GM06990 (cell line): Measurements from ENCODE around the gene ROCK2.

Source experiments
- DNase-seq: peaks from one replicate; pipeline ENCODE4 v3.0.0-alpha.2; 2011; ENCODE audit not compliant: insufficient read length; ENCODE audit errors: extremely low read depth
- H3K27me3 ChIP-seq: replicated peaks from 2 replicates; pipeline ENCODE4 v1.6.0; 2011; ENCODE audit warnings: low read length; ENCODE audit not compliant: control insufficient read depth, insufficient read depth
- H3K36me3 ChIP-seq: 2 replicates; pipeline ENCODE4 v1.5.1; 2011; ENCODE audit warnings: low read length; ENCODE audit not compliant: control insufficient read depth, insufficient read depth
- H3K4me3 ChIP-seq: replicated peaks from 2 replicates; pipeline ENCODE4 v1.5.1; 2011; ENCODE audit warnings: low read depth, mild to moderate bottlenecking, control low read depth, low read length
- TF ChIP-seq, protein P1 (sequence below): IDR thresholded peaks from 2 replicates; pipeline ENCODE4 v1.5.1; 2011; ENCODE audit warnings: low read length, control low read depth, mild to moderate bottlenecking, inconsistent platforms; ENCODE audit not compliant: insufficient read depth, poor library complexity, severe bottlenecking

The ROCK2 gene

DNA sequence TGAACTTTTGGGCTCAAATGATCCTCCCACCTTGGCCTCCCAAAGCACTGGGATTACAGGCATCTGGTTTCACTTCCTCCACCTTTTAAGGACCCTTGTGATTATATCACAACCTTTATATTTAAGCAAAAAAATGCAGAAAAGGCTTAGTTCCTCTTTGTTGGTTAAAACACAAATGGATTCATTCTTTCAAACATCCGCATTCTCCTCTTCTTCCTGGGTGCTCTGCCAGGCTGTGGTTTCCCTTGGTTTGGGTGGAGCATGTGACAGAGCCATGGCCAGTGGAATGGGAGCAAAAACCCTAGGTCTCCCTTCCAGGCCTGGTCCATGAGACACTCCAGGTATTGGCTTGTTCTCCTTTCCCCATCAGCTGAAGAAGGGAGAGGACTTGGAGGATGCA, 199.1 kb downstream of the ROCK2 start:
- H3K4me3 ChIP-seq = no peak overlapping the region
- no peaks in the 10 kb centered on the region; the same call in 1 of the 2 replicates for H3K27me3 ChIP-seq
- TF ChIP-seq, protein P1, sequence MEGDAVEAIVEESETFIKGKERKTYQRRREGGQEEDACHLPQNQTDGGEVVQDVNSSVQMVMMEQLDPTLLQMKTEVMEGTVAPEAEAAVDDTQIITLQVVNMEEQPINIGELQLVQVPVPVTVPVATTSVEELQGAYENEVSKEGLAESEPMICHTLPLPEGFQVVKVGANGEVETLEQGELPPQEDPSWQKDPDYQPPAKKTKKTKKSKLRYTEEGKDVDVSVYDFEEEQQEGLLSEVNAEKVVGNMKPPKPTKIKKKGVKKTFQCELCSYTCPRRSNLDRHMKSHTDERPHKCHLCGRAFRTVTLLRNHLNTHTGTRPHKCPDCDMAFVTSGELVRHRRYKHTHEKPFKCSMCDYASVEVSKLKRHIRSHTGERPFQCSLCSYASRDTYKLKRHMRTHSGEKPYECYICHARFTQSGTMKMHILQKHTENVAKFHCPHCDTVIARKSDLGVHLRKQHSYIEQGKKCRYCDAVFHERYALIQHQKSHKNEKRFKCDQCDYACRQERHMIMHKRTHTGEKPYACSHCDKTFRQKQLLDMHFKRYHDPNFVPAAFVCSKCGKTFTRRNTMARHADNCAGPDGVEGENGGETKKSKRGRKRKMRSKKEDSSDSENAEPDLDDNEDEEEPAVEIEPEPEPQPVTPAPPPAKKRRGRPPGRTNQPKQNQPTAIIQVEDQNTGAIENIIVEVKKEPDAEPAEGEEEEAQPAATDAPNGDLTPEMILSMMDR = no peak
- no peaks in the 10 kb centered on the region for H3K36me3 ChIP-seq
- DNase-seq = no peak

DNA sequence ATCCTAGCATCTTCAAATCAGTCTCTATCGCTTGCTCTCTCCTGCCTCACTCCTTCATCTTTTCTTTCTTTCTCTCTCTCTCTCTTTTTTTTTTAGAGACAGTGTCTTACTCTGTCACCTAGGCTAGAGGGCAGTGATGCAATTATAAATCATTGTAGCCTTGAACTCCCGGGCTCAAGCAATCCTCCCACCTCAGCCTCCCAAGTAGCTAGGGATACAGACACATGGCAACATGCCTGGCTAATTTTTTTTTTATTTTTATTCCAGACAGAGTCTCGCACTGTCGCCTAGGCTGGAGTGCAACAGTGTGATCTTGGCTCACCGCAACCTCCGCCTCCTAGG, 199.7 kb downstream of the ROCK2 start:
- Histone ChIP-seq H3K36me3 (no peaks in the 10 kb centered on the region), H3K27me3 (no peaks in the 10 kb centered on the region; the same call in 1 of the 2 replicates), H3K4me3 (no peak overlapping the region)
- no peak for DNase-seq
- TF ChIP-seq, protein P1 = no peak

DNA sequence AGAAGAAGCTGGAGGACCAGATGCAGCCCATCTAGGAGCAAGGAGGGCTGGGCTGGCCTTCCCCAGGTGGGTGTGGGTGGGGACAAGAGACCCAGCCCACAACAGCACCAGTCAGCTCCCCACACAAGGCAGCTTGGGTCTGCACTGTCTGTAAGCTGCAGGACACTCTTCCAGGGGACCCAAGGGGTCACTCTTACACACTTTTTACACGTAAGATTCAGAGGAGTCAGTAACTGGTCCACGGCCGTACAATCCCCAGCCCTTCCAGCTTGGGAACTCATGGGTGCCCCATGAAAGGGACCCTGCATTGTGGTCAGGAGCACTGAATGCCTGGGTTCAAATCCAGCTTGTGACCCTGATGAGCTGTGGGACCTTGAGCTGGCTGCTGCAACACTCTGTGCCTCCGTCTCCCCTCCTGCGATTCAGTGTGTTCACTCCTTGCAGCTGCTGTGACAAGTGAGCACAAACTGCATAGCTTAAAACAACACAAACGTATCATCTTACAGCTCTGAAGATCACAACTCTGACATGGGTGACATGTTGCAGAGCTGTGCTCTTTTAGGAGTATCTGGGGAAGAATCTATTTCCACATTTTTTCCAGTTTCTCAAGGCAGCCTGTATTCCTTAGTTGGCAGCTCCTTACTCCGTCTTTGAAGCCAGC, 200.2 kb downstream of the ROCK2 start:
- Histone ChIP-seq H3K36me3 (no peaks in the 10 kb centered on the region), H3K4me3 (no peak overlapping the region), H3K27me3 (no peaks in the 10 kb centered on the region; the same call in 1 of the 2 replicates)
- DNase-seq = no peak
- TF ChIP-seq, protein P1 = no peak

DNA sequence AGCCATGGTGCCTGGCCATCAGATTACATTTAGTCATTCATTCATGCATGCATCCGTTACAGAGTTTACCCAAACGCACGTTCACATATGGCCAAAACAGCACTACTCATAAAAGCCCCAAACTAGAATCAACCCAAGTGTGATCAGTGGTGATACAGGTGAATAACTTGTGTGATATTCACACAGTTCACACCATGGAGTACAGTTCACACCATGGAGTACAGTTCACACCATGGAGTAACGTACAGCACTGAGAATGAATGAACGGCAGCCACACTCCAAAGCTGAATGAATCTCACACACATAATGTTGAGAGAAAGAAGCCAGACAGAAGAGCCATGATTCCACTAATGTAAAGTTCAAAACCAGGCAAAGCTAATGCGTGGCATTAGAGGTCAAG, 201.4 kb downstream of the ROCK2 start:
- H3K27me3 ChIP-seq = no peaks in the 10 kb centered on the region; the same call in 1 of the 2 replicates
- H3K36me3 ChIP-seq = no peaks in the 10 kb centered on the region
- no peak overlapping the region for H3K4me3 ChIP-seq
- no peak for DNase-seq
- TF ChIP-seq, protein P1 = no peak

DNA sequence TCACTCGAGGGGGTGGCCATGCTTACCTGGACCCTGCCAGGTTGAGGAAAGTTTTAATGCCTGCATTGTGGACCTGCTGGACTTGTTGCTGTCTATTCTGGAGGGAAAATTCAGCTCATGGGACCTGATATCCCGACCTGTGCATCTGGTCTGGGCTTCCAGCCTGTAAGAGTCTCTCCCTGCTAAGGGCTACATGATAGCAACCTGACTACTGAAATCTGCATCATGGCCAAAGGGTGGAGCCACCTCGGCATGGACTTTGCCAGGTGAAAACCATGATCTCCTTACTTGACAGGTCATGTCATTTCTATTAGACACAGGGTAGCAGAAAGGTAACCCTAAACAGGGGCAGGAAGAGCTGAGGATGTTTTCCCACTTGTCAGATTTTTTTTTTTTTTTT, 202.1 kb downstream of the ROCK2 start:
- H3K27me3 ChIP-seq = no peaks in the 10 kb centered on the region; the same call in 1 of the 2 replicates
- H3K36me3 ChIP-seq = no peaks in the 10 kb centered on the region
- TF ChIP-seq, protein P1 = no peak
- no peak overlapping the region for H3K4me3 ChIP-seq
- DNase-seq = no peak

DNA sequence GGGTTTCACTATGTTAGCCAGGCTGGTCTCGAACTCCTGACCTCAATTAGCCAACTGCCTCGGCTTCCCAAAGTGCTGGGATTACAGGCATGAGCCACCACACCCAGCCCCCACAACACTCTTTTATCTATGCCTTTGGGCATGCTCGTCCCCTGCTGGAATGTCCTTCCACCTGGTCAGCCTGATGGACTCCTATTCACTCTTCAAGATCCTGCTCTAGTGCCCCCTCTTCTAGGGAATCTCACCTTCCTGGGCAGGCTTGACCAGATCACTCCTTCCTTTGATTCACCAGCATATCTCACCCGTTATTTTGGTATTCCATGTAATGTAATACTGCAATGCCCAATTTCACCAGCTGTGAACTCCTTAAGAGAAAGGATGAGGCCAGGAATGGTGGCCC, 203.1 kb downstream of the ROCK2 start:
- H3K27me3 ChIP-seq = no peaks in the 10 kb centered on the region; the same call in 1 of the 2 replicates
- no peak for DNase-seq
- TF ChIP-seq, protein P1 = no peak
- no peak overlapping the region for H3K4me3 ChIP-seq
- no peaks in the 10 kb centered on the region for H3K36me3 ChIP-seq
